Epidermal melanocyte (primary cell): ENCODE data around the gene ST3GAL5.
"Not testable (repeated sequence)": the region's sequence is repeated elsewhere in the genome, so short reads cannot be mapped to it uniquely, and the experiment has no call there.

Source experiments
- DNase-seq: peaks from one replicate; pipeline ENCODE4 v3.0.0; 2011; ENCODE audit warnings: low spot score; ENCODE audit not compliant: insufficient read length

Gene ST3GAL5

GRCh38 chr2:85894554-85895278, 5.9 kb upstream of the ST3GAL5 start:
- DNase-seq: not testable (repeated sequence)

- no peak for DNase-seq
Measured at GRCh38 chr2:85893428-85894258, 4.9 kb upstream of the ST3GAL5 start.

- DNase-seq: no peak
Measured at GRCh38 chr2:85892216-85892944, 3.6 kb upstream of the ST3GAL5 start.

- DNase-seq: no peak
Measured at GRCh38 chr2:85890522-85891176, 1.9 kb upstream of the ST3GAL5 start.

GRCh38 chr2:85889627-85890281, 964 bp upstream of the ST3GAL5 start:
- DNase-seq: no peak

GRCh38 chr2:85888020-85888683, 638 bp downstream of the ST3GAL5 start:
- no peak for DNase-seq

- DNase-seq: no peak
Measured at GRCh38 chr2:85887566-85888019, 1.2 kb downstream of the ST3GAL5 start.

- DNase-seq: peak; percentile 23
Measured at GRCh38 chr2:85886590-85886989, 2.2 kb downstream of the ST3GAL5 start.

- no peak for DNase-seq
Measured at GRCh38 chr2:85886141-85886540, 2.6 kb downstream of the ST3GAL5 start.

- DNase-seq: not testable (repeated sequence)
Measured at GRCh38 chr2:85881781-85882180, 7.0 kb downstream of the ST3GAL5 start.

GRCh38 chr2:85880716-85881328, 8.0 kb downstream of the ST3GAL5 start:
- not testable (repeated sequence) for DNase-seq

- DNase-seq: no peak
Measured at GRCh38 chr2:85878719-85879370, 9.9 kb downstream of the ST3GAL5 start.

- no peak for DNase-seq
Measured at GRCh38 chr2:85875350-85876050, 13.3 kb downstream of the ST3GAL5 start.

- DNase-seq: no peak
Measured at GRCh38 chr2:85873679-85874078, 15.1 kb downstream of the ST3GAL5 start.

GRCh38 chr2:85872536-85873161, 16.1 kb downstream of the ST3GAL5 start:
- DNase-seq: no peak

GRCh38 chr2:85871494-85872164, 17.2 kb downstream of the ST3GAL5 start:
- DNase-seq: no peak

- DNase-seq: no peak
Measured at GRCh38 chr2:85868822-85869221, 20.0 kb downstream of the ST3GAL5 start.
